Karpas-422 (cell line): ENCODE measurements around the gene BRCA1. TPM values are rescaled to one million over a fixed set of nuclear protein-coding genes. Genes with fewer than 3 reads are reported as not detected.

Experiments
- DNase-seq: peaks from one replicate; pipeline ENCODE4 v3.0.0-alpha.2; 2015
- H2AFZ ChIP-seq: fragments of 200-600 bp; sonication (generic); 2 replicates; pipeline ENCODE4 v1.6.1; 2014; ENCODE audit warnings: antibody characterized with exemption, low read length, mixed read lengths
- H3K27ac ChIP-seq: fragments of 200-600 bp; sonication (generic); 2 replicates; pipeline ENCODE4 v1.5.1; 2014; ENCODE audit warnings: mild to moderate bottlenecking, low read length, moderate library complexity
- H3K27me3 ChIP-seq: fragments of 200-600 bp; sonication (generic); 2 replicates; pipeline ENCODE4 v1.6.1; 2014; ENCODE audit warnings: low read length, mixed read lengths
- H3K36me3 ChIP-seq: fragments of 200-600 bp; sonication (generic); 2 replicates; pipeline ENCODE4 v1.6.1; 2014; ENCODE audit warnings: low read length, mixed read lengths; ENCODE audit not compliant: insufficient read depth
- H3K4me1 ChIP-seq: fragments of 200-600 bp; sonication (generic); 2 replicates; pipeline ENCODE4 v1.6.1; 2014; ENCODE audit warnings: mild to moderate bottlenecking, low read length, mixed read lengths
- H3K4me2 ChIP-seq: fragments of 200-600 bp; sonication (generic); 2 replicates; pipeline ENCODE4 v1.6.1; 2014; ENCODE audit warnings: low read length, low read depth, mild to moderate bottlenecking; ENCODE audit not compliant: poor library complexity, severe bottlenecking
- H3K4me3 ChIP-seq: fragments of 200-600 bp; sonication (generic); 2 replicates; pipeline ENCODE4 v1.5.1; 2014; ENCODE audit warnings: mild to moderate bottlenecking, antibody characterized with exemption, low read length, mixed read lengths
- H3K79me2 ChIP-seq: fragments of 200-600 bp; sonication (generic); 2 replicates; pipeline ENCODE4 v1.6.1; 2014; ENCODE audit warnings: mild to moderate bottlenecking, low read length, mixed read lengths
- H3K9ac ChIP-seq: fragments of 200-600 bp; sonication (generic); 2 replicates; pipeline ENCODE4 v1.6.0; 2014; ENCODE audit warnings: low read length
- H3K9me2 ChIP-seq: fragments of 200-600 bp; sonication (generic), shearing (Covaris generic); replicated peaks from 2 replicates; pipeline ENCODE4 v1.6.0; 2014; ENCODE audit warnings: mild to moderate bottlenecking, low read length, moderate library complexity; ENCODE audit not compliant: insufficient read depth
- H3K9me3 ChIP-seq: fragments of 300-700, 200-600 bp; sonication (generic); 2 replicates; pipeline ENCODE4 v1.6.1; 2014; ENCODE audit warnings: low read length, mixed read lengths
- H4K20me1 ChIP-seq: fragments of 200-600 bp; sonication (generic); 2 replicates; pipeline ENCODE4 v1.6.1; 2014; ENCODE audit warnings: mild to moderate bottlenecking, antibody characterized with exemption, low read length, low read depth; ENCODE audit not compliant: insufficient read depth
- total RNA-seq: library from RNA; depleted of rRNA; stranded (reverse); fragments of >200 nt; shearing (Covaris generic); gene quantifications from 2 replicates; pipeline ENCODE4 v1.2.3, GENCODE V29; 2014; ENCODE audit warnings: low replicate concordance

Gene BRCA1
- total RNA-seq, 1 experiment from 2014 or later, result 46.0 TPM

DNA sequence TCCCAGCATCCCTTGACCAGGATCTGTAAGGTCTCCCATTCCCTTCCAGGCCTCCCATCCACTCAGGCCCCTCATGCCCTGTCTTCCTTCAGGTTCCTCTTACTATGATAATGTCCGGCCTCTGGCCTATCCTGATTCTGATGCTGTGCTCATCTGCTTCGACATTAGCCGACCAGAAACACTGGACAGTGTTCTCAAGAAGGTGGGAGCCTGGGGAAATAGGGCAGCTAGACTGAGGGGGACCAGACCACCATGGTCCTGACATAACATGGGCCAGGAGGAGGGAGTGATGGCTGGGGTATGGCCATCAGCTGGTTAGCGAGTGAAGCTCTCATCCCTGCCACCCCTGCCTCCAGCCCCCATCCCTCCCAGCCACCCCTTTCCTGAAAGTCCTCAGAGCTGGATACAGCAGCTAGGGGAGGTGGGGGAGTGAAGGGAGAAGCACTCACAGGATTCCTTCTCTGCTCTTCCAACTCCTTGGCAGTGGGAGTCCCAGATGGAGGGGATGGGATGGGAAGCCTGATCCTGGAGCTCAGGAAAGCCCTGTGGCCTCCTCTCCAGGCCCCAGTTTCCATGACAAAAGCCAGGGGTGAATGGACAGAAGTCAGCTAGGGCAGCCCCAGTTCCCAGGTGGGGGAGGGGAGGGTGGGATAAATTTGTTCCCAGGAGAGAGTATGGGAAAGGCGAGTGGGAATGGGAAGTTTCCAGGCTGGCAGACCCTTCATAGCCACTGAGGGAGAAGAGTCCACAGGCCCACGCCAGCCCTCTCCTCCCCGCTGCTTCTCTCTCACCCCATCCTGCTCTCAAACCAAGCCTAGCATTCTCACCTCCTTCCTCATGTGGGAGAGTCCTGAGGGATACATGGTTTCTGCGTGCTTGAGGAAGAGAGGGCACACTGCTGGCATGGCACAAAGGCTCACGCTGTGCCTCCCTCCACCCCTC, 97.8 kb downstream of the BRCA1 start:
- Histone ChIP-seq H4K20me1 (no peaks in the 10 kb centered on the region), H3K4me1 (peaks cover 10% of the 10 kb centered on the region), H3K4me3 (no peak overlapping the region), H3K36me3 (no peaks in the 10 kb centered on the region), H3K27me3 (no peaks in the 10 kb centered on the region), H3K9me3 (no peaks in the 10 kb centered on the region), H3K9me2 (no peaks in the 10 kb centered on the region), H3K79me2 (no peaks in the 10 kb centered on the region), H2AFZ (no peak overlapping the region), H3K27ac (no peak overlapping the region), H3K9ac (no peak overlapping the region), H3K4me2 (no peak overlapping the region)
- DNase-seq, result no peak

DNA sequence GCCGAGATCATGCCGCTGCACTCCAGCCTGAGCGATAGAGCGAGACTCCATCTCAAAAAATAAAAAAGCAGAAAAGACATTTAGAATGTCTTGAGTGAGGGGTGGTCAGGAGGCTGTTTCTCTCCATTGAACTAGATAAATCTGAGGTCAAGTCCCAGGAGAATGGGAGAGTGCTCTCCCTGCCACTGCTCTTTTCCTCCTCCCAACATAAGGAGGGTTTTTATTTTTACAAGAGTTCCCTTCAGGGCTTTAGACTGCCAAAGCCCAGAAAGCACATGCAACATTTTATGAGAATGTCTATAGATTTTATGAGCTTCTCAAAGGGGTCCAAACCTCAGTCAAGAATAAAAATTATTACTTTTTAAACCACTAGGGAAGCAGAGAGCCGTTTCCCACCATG, 98.6 kb downstream of the BRCA1 start:
- Histone ChIP-seq H3K27me3 (no peaks in the 10 kb centered on the region), H3K9me3 (no peaks in the 10 kb centered on the region), H3K4me3 (no peak overlapping the region), H3K4me2 (no peak overlapping the region), H3K4me1 (peaks cover 10% of the 10 kb centered on the region), H2AFZ (no peak overlapping the region), H3K27ac (no peak overlapping the region), H3K9ac (no peak overlapping the region), H3K9me2 (no peaks in the 10 kb centered on the region), H3K36me3 (no peaks in the 10 kb centered on the region), H4K20me1 (no peaks in the 10 kb centered on the region), H3K79me2 (no peaks in the 10 kb centered on the region)
- peak; percentile 47 for DNase-seq

DNA sequence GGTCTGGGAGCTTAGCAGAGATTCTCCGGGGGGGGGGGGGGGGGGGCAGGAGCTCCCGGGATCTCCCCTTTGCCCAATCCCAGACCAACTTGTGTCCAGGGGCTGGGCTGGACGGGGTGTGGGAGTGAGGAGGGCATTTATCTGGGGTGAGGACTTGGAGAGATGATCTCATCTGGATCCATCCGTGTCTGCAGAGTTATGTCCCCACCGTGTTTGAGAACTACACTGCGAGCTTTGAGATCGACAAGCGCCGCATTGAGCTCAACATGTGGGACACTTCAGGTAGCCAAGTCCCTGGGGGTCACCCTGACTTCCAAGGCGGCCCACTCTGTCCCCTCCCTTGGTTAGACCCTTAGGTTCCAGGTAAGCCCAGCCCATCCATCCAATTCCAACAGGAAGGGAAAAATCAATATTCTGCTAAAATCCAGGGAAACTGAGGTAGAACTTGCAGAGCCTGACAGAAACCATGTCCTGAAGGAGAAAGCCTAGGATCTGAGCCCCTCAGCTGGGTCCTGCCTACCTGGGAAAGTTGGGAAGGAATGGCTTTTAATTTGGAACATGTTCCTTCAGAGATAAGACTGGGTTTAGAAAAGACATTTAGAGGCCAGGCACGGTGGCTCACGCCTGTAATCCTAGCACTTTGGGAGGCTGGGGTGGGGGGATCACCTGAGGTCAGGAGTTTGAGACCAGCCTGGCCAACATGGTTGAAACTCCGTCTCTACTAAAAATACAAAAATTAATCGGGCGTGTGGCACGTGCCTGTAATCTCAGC, 99.2 kb downstream of the BRCA1 start:
- no peak overlapping the region for H3K9ac ChIP-seq
- H3K4me1 ChIP-seq, result peaks cover 14% of the 10 kb centered on the region
- H3K27me3 ChIP-seq, result no peaks in the 10 kb centered on the region
- no peak overlapping the region for H3K4me3 ChIP-seq
- H4K20me1 ChIP-seq, result no peaks in the 10 kb centered on the region
- no peak overlapping the region for H2AFZ ChIP-seq
- no peak for DNase-seq
- H3K4me2 ChIP-seq, result no peak overlapping the region
- H3K9me2 ChIP-seq, result no peaks in the 10 kb centered on the region
- peaks cover 1% of the 10 kb centered on the region; the same call in 1 of the 2 replicates for H3K79me2 ChIP-seq
- no peaks in the 10 kb centered on the region for H3K36me3 ChIP-seq
- no peaks in the 10 kb centered on the region for H3K9me3 ChIP-seq
- H3K27ac ChIP-seq, result no peak overlapping the region

DNA sequence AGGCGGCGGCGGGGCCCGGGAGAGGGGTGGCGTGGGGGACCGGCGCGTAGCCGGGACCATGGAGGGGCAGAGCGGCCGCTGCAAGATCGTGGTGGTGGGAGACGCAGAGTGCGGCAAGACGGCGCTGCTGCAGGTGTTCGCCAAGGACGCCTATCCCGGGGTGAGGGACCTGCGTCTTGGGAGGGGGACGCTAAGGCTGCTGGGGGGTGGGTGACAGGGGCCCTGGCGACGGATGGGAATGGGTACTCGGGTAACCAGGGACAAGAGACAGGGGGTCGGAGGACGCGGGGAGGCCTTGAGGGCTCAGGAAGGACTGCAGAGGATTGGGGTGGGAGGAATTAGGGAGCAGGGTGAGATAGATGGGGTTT, 99.9 kb downstream of the BRCA1 start:
- H3K36me3 ChIP-seq, result no peaks in the 10 kb centered on the region
- no peaks in the 10 kb centered on the region for H3K9me2 ChIP-seq
- DNase-seq, result no peak
- H3K9ac ChIP-seq, result peak overlapping the region; percentile 50
- H3K27me3 ChIP-seq, result no peaks in the 10 kb centered on the region
- H2AFZ ChIP-seq, result no peak overlapping the region
- peaks cover 4% of the 10 kb centered on the region; the same call in 1 of the 2 replicates for H3K79me2 ChIP-seq
- peak overlapping the region; percentile 54; the same call in 1 of the 2 replicates for H3K4me3 ChIP-seq
- H3K4me1 ChIP-seq, result peaks cover 16% of the 10 kb centered on the region
- no peak overlapping the region for H3K27ac ChIP-seq
- no peaks in the 10 kb centered on the region for H4K20me1 ChIP-seq
- H3K9me3 ChIP-seq, result no peaks in the 10 kb centered on the region
- peak overlapping the region; percentile 93 for H3K4me2 ChIP-seq

DNA sequence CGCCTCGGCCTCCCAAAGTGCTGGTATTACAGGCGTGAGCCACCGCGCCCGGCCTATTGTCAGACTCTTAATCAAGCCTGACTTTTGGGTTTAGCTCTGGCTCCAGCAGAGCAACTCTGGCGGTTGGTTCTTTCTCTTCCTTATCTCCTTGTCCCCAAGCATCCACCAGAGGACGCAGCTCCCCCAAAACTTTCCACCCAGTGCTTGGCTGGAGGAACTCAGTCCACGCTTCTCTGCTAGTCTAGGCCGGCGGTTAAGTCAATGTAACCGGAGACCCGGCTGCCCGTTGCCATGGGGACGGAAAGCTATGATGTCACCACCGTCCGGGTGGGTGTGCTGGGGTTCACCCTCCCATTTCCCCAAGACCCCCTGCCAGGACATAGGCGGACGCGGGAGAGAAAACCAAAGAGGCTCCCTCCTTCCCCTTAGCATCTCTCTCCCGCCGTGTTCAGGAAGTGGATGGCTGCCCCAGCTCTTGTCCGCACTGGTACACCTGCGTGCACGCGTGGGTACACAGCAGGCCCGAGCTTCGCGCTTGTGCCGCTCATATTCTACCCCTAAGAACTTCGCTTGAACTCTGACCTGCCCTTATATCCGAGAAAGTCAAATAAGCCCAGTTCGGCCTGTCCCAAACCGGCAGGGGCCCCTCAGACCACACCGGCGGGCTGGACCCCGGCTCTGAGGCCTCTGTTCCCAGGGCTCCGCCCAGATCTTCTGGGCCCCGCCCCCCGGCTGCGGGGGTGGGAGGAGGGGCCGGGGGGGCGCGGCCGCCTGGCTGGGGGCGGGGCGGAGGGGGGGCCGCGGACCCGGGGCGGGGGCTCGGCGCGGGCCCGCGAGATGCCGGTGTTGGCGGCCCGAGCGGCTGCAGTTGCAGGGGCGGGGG, 100.5 kb downstream of the BRCA1 start, which contains the start of gene RND2:
Gene RND2, plus strand, starts transcription at position 825 of the 883 bp plus-strand sequence. CDS start 117 bp downstream, outside the sequence.
- no peaks in the 10 kb centered on the region for H3K9me3 ChIP-seq
- no peaks in the 10 kb centered on the region for H3K9me2 ChIP-seq
- H3K27ac ChIP-seq, result peak within 1 kb of the TSS; percentile 43; the same call in 1 of the 2 replicates
- H3K36me3 ChIP-seq, result no peaks in the 10 kb centered on the region
- H3K4me3 ChIP-seq, result peak within 1 kb of the TSS; percentile 69
- H4K20me1 ChIP-seq, result no peaks in the 10 kb centered on the region
- H3K27me3 ChIP-seq, result no peaks in the 10 kb centered on the region
- peaks cover 9% of the 10 kb centered on the region; the same call in 1 of the 2 replicates for H3K79me2 ChIP-seq
- H3K4me2 ChIP-seq, result peak within 1 kb of the TSS; percentile 93
- peak within 1 kb of the TSS; percentile 68 for H3K9ac ChIP-seq
- H3K4me1 ChIP-seq, result peaks cover 16% of the 10 kb centered on the region
- DNase-seq, result peak; percentile 98
- peak within 1 kb of the TSS; percentile 81 for H2AFZ ChIP-seq

DNA sequence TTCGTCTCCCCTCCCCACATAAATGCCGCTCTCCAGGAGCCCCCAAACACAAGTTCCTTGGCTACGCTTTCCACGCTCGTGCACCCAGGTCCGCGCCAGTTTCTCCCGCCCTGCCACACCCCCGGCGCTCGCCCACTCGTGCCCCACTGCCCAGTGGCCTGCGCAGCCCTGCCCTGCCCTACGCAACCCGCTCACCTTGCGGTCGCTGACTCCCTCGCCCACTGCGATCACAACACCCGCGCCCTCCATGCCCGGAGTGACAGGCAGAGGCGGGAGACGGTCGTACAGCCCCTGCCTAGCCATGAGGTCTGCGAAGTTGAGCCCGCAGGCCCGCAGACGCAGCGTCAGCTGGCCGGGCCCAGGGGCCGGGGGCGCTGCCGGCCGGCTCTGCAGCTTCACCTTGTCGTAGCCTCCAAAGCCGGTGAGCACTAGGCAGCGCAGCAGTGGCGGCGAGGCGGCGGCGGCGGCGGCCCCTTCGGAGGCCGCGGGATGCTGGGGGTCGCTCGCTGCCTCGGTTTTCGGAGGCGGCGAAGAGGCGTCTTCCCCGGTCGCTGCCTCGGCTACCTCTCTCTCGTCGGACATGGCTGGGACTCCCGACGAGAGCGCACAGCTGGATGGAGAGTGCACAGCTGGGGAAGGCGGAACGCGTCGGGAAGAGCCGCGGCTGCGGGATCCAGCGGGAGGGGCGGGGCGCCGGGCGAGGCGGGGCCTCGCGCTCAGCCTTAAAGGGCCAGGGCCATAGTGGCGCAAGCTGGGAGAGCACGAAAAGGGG, 103.2 kb downstream of the BRCA1 start, which contains the start of gene VAT1:
Gene VAT1, minus strand, starts transcription at position 645 of the 772 bp plus-strand sequence. Its CDS starts 63 bp downstream, at position 582.
- peak; percentile 84 for DNase-seq
- Histone ChIP-seq H3K9me2 (no peaks in the 10 kb centered on the region), H3K4me3 (peak within 1 kb of the TSS; percentile 84), H3K36me3 (no peaks in the 10 kb centered on the region), H3K79me2 (peaks cover 13% of the 10 kb centered on the region; the same call in 1 of the 2 replicates), H3K27me3 (no peaks in the 10 kb centered on the region), H3K9me3 (no peaks in the 10 kb centered on the region), H3K4me2 (peak within 1 kb of the TSS; percentile 82), H3K4me1 (peaks cover 28% of the 10 kb centered on the region), H3K27ac (peak within 1 kb of the TSS; percentile 23; the same call in 1 of the 2 replicates), H2AFZ (peak within 1 kb of the TSS; percentile 86), H3K9ac (peak within 1 kb of the TSS; percentile 82), H4K20me1 (no peaks in the 10 kb centered on the region)
